NCI-H2081 (cell line): Measurements from ENCODE around the gene GOLIM4.
"Not testable (repeated sequence)": the region's sequence is repeated elsewhere in the genome, so short reads cannot be mapped to it uniquely, and the experiment has no call there.

ENCODE experiments used
- DNase-seq, 2 experiments: peaks; one replicate each; lab custom pipeline; 2025; lab: John Stamatoyannopoulos, UW

GOLIM4 gene

DNA sequence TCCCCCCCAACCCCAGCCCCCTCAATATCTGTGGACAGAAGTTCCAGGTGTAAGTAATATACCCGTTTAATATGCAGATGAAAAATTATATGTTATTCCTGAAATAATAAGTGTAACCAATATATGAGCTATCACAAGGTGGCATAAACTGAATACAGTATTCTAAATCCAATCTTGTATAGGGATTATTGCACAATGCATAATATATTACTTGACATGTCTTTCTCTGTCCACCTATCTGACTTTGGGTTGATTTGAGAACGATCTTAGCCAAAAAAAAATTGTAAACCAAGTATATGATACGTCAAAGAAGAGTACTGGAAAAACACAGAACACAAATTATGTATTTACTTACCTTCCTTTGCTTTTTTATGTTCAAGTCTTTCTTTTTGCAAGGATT, 47.8 kb downstream of the GOLIM4 start:
- DNase-seq: no peak

DNA sequence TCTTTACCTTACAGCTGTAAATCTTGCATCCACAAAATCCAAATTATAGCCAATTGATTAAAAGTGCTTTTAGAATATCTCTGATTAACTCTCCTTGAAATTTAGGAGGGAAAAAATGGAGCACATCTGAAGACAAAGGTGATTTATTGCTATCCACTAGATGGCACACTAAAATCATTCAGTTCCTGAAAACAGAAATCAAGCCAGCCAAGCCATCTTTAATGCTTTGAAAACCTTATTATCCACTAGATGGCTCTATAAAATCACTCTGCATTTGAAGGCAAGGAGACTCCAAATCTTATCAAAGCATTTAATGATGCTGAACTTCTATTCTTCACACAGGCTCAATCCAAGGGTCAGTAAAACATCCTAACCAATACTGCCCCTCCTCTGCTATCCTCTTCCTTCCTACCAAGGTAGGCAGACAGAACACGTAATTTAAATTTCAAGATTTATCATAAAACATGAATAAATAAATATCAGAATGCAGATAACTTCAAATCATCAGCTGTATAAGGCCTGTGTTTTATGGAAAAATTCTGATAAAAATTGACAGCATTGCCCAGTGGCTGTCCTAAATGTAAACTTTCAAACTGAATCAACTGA, 48.4 kb downstream of the GOLIM4 start:
- peak; percentile 85 to 94 for DNase-seq

DNA sequence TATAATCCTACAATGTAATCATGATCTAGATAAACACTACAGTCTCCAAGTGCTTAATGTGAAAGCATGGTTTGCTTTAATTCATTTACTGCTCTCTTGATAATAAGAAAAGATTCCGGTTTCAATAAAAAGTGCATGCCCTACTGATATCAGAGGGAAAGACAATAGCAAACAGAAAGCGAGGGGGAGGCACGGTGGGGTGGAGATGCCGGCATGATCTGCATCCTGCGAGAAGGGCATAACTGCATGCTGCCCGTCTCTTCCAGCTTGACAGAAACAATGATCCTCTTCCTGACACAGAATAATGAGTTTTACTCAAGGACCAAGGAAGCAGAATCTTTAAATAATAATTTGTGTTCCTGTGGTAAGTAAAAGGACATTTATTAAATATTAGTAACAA, 51.7 kb downstream of the GOLIM4 start:
- peak in 1 of 2 experiments; percentile 60 for DNase-seq

DNA sequence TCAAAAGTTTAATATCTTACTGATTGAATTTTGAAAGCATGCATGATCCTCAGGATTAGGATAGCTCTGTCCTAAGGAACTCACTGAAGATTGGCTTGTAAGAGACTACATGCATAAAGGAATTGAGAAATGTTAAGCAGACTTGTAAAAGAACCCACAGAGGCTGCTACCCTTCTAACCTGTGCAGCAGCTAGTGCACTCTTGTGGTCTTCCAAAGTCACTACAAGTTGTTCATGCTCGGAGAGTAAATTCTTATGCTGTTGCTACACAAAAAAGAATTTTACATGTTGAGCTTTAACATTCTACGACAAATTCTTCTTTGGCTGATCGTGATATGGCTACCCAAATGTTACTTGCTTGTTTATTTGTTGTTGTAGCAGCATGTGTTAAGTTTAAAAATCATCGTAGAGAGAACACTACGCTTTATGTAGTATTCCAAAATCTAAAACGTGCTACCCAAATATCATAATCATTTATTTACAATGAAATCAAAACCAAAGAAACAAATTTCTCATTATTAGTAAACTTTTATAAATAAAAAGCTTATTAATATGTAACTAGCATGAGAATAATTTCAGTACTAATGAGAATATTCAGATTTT, 55.0 kb downstream of the GOLIM4 start:
- peak; percentile 67 to 84 for DNase-seq

DNA sequence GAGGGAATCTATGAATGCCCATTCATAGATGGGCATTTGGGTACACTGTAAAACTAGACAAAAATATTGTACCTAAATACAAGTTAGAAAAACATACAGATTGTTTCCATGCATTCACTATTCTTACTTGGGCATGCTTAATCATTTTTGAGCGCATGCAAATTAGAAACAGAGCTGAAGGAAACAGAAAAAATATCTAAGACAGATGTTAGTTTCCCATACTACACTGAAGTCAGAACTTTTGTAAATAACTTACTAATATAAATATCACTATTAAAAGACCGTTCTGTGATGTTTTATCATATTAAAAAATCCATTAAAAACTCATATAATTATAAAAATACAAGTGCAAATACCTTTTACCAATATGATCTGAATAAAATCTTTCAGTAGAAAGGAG, 58.7 kb downstream of the GOLIM4 start:
- DNase-seq: no peak

DNA sequence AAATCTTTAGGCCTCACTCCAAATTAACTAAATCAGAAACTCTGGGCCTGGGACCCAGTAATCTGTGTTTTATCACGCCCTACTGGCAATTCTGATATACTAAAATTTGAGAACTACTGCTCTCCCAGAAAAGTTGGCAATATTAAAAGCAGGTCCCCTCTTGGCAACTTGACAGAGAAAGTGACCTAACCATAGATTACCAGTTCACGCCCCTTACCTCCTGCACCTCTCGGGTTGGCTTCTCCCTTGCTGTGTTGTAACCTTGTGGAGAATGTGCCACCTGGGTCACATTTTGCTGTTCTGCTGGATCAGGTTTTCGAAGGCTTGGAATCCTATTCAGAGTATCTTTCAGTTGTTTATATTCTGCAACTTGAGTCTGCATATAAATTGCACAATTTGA, 59.1 kb downstream of the GOLIM4 start:
- no peak for DNase-seq

DNA sequence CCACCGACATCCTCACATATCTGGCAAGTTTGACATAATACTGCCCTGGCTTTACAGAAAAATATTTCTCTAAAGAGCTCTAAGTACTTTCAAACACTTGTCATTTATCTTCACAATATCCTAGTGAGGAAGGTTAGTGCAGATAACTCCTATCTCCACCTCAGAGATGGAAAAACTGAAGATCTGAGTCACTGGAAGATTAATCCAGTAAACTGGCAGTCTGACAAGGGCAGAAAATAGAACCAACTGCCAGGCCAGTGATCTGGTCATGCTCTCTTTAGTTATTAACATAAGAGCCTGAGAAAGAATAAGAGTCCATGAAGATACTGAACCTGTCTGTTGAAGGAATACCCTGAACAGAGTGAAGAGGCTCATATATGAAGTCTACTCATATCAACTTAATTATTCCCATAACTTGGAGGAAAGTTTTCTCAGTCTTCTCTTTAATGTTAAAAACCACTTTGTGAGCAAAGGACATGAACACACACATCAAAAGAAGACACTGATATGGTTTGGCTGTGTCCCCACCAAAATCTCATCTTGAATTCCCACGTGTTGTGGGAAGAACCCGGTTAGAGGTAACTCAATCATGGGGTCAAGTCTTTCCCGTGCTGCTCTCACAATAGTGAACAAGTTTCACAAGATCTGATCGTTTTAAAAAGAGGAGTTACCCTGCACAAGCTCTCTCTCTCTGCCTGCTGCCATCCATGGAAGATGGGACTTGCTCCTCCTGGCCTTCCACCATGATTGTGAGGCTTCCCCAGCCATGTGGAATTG, 61.4 kb downstream of the GOLIM4 start:
- no peak for DNase-seq

DNA sequence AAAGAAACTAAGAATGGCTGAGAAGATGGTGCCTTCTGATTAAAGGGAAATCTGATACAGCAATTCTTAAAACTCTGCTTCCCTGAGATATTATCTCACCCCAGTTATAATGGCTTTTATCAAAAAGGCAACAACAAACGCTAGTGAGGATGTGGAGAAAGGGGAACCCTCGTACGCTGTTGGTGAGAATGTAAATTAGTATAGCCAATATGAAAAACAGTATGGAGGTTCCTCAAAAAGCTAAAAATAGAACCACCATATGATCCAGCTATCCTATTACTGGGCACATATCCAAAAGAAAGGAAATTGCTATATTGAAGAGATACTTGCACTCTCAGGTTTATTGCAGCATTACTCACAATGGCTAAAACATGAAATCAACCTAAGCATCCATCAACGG, 65.1 kb downstream of the GOLIM4 start:
- DNase-seq: peak; percentile 29 to 64

DNA sequence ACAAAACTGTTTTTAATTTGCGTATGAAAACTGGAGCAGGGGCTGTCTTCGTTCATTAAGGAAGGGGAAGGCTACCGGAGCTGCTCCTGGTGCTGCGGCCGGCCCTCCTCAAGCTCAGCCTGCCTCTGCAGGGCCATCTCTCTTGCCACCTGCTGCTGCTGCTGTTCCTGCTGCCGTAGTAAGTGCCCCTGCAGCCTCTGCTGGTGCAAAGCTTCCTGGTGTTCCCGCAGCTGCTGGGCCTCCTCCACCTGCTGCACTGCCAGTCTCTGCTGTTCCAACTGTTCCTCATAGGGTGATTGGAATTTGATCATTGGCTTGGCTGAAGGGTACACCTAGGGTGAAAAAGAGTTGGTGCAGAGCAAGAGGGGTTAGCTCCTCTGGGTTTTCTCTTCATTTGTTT, 66.0 kb downstream of the GOLIM4 start:
- DNase-seq: peak in 1 of 2 experiments; percentile 72

DNA sequence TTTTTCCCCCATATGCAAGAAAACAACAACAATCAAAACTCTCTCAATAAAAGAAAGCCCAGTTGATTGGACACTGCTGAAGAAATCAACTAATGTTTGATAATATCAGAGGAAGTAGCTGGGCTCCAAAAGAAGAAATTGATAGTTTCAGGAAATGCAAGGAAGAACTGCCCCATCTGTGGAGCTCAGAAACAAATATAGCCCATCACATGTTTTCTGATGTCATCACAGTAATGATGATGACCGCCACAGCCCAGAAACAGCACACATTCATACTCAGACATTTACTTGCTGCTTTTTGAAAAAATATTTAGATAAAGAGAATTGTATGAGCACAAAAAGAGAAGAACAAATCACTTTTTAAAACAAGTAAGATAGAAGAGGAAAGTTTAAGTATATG, 67.6 kb downstream of the GOLIM4 start:
- DNase-seq: no peak

DNA sequence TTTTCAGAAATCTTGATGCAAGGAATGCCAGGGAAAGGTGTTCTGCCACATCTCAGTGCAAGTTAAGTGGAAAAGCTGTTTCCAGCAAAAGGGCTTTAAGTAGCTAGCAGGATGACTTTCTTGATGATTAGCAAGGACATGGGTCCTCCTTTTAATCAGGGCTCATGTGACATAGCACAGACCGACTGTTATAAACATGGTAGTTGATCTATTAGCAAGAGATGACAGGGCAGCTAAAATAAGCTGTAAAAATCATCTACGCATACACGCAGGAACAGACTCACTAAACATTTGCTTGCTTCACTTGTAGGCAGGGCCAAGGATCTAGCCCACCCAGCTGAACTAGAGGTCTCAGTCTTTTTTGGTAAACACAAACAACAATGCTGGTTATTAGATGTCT, 69.0 kb downstream of the GOLIM4 start:
- no peak for DNase-seq

DNA sequence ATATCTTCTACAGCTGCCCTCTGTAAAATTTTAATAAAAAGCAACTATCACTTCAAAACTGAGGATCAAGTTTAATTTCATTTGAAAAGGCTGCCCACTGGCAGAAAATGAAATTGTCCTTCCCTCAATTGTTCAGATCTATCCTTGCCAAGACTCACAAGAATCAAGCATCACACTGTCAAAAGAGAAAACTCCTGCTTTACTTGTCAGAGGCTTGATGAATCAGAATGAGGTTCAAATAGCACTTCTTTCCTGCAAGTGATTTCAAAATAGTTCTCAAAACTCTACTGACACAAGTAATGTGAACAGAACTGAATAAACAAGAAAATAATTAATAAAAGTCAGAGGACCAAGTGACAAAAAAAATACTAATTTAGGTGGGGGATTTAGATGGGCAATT, 70.6 kb downstream of the GOLIM4 start:
- DNase-seq: no peak

DNA sequence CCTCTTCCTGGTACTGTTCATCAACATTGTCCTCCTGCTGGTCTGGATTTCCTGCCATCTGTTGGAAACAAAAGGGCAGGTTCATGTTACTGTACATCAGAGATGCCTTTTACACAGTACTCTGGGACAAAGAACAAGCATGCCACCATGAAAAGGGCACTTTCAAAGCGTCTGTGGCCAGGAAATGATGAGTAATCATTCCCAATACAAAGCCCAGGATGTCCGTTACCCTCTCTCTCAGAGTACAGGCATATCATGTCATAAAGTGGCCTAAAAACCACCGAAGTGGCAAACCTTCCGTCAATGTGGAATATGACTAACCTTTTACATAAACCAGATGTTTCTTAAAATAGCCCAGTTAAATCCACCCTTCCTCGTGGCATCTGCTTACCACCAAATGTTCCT, 71.2 kb downstream of the GOLIM4 start:
- peak; percentile 85 to 97 for DNase-seq

DNA sequence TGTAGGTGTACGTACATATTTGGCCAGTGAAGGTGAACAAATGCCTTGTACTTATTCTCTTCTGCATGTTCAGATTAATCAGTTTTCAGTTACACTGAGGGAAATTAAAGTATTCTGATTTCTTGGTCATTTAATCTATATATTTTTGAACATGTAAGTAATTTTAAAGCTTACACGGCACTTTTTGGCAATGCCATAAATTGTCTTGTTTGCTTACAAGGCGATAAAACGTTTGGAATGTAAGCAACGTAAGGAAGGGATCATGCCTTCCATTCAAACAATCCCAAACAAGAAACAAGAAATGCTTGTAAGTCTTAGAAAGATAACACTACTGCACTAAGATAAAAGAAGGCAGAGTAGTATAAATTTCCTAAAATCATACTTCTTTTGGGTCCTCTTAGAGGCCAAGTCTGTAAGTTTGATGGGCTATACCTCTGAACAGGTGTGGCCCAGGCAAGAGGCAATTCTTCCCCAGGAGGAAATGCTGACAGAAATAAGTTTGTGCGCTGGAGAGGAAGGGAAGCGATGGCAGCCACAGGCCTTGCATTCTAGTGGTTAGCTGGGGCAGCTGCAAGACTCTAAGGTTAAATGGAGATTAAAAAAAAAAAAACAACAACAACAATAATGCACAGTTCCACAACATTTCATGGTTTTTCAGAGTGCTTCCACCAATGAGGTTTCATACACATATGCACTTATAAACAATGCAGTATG, 73.8 kb downstream of the GOLIM4 start:
- no peak for DNase-seq

DNA sequence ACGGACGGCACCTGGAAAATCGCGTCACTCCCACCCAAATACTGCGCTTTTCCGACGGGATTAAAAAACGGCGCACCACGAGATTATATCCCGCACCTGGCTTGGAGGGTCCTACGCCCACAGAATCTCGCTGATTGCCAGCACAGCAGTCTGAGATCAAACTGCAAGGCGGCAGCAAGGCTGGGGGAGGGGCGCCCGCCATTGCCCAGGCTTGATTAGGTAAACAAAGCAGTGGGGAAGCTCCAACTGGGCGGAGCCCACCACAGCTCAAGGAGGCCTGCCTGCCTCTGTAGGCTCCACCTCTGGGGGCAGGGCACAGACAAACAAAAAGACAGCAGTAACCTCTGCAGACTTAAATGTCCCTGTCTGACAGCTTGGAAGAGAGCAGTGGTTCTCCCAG, 84.4 kb downstream of the GOLIM4 start:
- DNase-seq: not testable (repeated sequence)

DNA sequence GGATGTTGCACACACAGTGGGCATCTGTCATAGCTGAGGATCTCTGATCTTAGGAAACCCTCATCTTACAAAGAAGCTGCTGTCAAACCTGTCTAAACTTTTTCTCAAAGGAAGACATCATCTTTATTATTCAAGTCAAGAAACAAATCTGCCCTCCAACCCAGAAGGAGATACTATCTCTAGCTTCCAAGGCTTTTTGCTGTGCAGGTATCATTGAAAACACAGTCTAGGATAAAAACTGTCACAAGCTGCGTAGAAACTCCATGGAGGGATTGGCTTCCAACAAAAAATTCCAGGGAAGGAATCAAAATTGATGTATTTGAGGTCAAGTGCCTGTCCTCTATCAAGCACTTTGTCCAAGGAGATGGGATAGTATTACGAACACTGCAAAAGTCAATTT, 89.1 kb downstream of the GOLIM4 start:
- DNase-seq: no peak

DNA sequence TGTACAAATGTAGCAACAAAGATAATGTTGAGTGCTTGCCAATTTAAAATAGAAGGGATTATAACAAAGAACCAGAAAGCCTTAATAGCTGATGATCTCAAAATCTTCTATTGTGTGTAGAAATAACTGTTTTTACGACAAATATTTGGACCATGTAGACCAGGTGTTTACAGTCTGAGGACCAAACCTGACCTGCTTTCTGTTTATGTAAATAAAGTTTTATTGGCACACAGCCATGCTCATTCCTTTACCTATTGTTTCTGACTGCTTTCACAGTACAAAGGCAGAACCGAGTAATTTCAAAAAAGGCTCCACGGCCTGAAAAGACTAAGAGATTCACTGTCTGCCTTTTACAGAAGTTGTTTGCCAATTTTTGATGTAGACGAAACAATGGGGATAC, 91.8 kb downstream of the GOLIM4 start:
- peak in 1 of 2 experiments; percentile 12 for DNase-seq

DNA sequence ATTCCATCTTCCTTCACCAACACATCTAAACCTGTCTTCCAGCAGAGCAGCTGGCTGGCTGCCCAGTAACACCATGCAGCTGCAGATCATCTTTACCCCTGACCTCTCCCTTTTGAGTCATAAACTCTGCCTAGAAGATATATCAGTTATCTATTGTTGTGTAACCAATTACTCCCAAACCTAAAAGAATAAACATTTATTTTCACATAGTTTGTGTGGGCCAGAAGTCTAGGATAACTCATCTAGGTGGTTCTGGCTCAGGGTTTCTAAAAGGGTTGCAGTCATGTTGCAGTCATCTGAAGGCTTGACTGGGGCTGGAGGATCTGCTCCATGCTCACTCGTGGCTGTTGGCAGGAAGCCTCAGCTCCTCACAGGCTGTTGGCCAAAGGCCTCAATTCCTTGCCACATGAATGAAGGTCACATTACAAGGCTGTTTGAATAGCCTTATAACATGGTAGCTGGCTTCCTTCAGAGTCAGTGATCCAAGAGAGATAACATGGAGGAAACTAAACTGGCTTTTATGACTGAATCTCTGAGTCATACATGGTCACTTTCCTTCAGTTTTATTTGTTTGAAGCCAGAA, 92.8 kb downstream of the GOLIM4 start:
- peak in 1 of 2 experiments; percentile 65 for DNase-seq

DNA sequence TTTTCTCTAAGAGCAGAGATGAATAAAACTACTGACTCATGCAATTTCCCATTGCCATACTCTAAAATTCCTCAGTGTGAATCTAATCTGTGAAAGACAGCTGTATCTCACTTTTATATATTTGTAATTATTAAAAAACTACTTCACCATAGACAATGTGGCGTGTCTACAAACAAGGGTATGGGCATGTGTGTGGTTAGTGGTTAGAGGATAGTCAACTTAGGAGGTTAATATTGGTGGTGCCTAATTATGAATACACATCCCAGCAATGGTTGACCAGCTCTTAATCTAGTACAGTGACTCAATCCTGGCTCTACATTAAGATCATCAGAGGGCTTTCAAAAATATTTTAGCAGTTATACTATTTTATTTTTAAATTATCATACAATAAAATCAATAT, 94.5 kb downstream of the GOLIM4 start:
- no peak for DNase-seq

DNA sequence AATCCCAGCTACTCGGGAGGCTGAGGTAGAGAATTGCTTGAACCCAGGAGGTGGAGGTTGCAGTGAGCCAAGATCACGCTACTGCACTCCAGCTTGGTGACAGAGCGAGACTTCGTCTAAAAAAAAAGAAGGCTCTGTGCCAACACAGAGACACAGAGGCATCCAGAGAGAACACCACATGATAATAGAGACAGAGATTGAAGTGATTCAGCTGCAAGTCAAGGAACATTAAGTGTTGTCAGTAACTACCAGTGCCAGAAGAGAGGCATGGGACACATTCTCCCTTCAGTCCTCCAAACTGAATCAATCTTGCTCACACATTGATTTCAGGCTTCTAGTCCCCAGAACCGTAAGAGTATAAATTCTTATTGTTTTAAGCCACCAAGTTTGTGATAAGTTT, 97.5 kb downstream of the GOLIM4 start:
- DNase-seq: no peak

DNA sequence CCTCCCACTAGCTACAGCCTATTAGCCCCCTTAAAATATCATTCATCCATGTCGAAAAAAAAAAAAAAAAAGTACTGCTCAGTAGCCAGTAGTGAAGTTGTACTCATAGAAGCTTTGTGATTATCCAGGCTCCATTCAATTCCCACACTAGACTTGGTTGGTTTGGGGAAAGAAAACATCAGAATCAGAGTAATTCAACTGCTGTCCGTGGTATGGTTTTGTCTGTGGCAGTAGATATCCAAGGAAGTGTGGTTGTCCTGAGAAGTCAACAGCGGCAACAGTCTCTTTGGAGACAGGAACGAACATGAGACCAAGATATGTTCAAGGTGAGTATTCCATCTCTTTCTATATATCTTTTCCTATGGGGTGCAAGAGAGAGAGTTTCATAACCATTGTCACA, 99.2 kb downstream of the GOLIM4 start:
- no peak for DNase-seq

DNA sequence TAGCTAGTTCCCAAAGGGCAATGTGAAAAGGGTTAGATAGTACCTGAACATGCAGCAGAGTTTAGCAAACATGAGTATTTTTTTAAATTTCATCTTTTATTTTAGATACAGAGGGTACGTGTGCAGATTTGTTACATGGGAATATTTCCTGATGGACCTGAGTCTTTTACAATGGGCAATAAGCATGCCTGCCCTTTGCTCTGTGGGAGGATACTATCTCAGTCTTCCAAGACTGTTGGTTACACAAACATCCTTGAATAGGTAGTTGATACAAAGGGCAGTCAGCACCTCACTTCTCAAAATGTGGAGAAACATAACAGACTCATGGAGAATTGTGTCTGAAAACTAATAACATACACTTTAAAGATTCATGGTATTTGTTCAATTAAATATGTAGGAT, 103.3 kb downstream of the GOLIM4 start:
- DNase-seq: no peak
